Heart right ventricle (tissue), 16 donors: ENCODE results near the gene ST6GALNAC3. TPM values are rescaled to one million over a fixed set of nuclear protein-coding genes. Genes with fewer than 3 reads are reported as not detected.
"Not testable (repeated sequence)": the region's sequence is repeated elsewhere in the genome, so short reads cannot be mapped to it uniquely, and the experiment has no call there.

Experiments
- ATAC-seq, 8 donors: fragments of 200-7000 bp; cut with Tn5 transposase; one replicate each; pipeline ENCODE4 v1.9.1; 2020; ENCODE audit warnings: mild to moderate bottlenecking in 8 of 8, moderate library complexity in 8 of 8, moderate number of reproducible peaks in 1 of 8
- DNase-seq, 2 donors: peaks; one replicate each; pipeline ENCODE4 v3.0.0-alpha.2; 2020
- H3K27ac ChIP-seq, 10 donors: fragments of 200-600 bp; sonication (generic) in 2 of 10; one replicate each; pipeline versions ENCODE4 v1.5.0 to v1.8.0; 2020 to 2022; ENCODE audit warnings: mild to moderate bottlenecking in 3 of 10
- H3K27me3 ChIP-seq, 7 donors: fragments of 200-600 bp; one replicate each; pipeline ENCODE4 v1.8.0; 2021 to 2022; ENCODE audit warnings: mild to moderate bottlenecking in 2 of 7
- H3K36me3 ChIP-seq, 9 donors: fragments of 200-600 bp; sonication (generic) in 1 of 9; one replicate each; pipeline versions ENCODE4 v1.5.0 to v1.8.0; 2020 to 2022; ENCODE audit warnings: mild to moderate bottlenecking in 2 of 9
- H3K4me1 ChIP-seq, 9 donors: fragments of 200-600 bp; sonication (generic) in 1 of 9; one replicate each; pipeline versions ENCODE4 v1.5.0 to v1.8.0; 2020 to 2022; ENCODE audit warnings: mild to moderate bottlenecking in 4 of 9
- H3K4me3 ChIP-seq, 10 donors: fragments of 200-600 bp; sonication (generic) in 2 of 10; one replicate each; pipeline versions ENCODE4 v1.5.0 to v1.8.0; 2020 to 2022; ENCODE audit warnings: mild to moderate bottlenecking in 7 of 10, moderate library complexity in 2 of 10
- H3K9me3 ChIP-seq, 11 donors: fragments of 200-600 bp in 10 of 11; sonication (generic) in 2 of 11; one replicate each; pipeline versions ENCODE4 v1.5.0 to v1.8.0; 2013 to 2022; ENCODE audit warnings: mild to moderate bottlenecking in 2 of 11, control low read depth in 1 of 11, moderate library complexity in 1 of 11
- WGBS, 2 donors: extraction: QIAGEN DNeasy Blood & Tissue Kit; methylation state at CpG; one replicate each; pipeline ENCODE4 v1.1.7; 2013; ENCODE audit warnings: inconsistent platforms in 1 of 2; 5-methylcytosine and 5-hydroxymethylcytosine counted together
- intact Hi-C, 10 donors: fragments of 100-400 bp; cut with DNase I; formaldehyde crosslinking; loops; one replicate each; pipeline versions ENCODE4 v1.11.1 to v1.14.2; 2022
- polyA plus RNA-seq, 2 donors: library from polyadenylated mRNA; stranded (reverse); fragments of 200-250 nt; gene quantifications; one replicate each; pipeline ENCODE4 v1.2.3, GENCODE V29; 2013
- total RNA-seq, 10 donors: library from RNA; stranded (reverse); fragmentation: NEBNext Ultra II Directional in 3 of 10; extraction: Animal tissue kit (Norgen Biotek cat#: 25700) in 3 of 10; gene quantifications; one replicate each; pipeline versions ENCODE4 v1.2.1 to v1.2.4, GENCODE V29; 2021 to 2023
- TF ChIP-seq, protein P1 (sequence below), 9 donors: fragments of 200-600 bp; sonication (generic) in 2 of 9; IDR thresholded peaks; one replicate each; pipeline versions ENCODE4 v1.5.0 to v1.8.0; 2021 to 2022; ENCODE audit warnings: antibody characterized with exemption in 9 of 9, mild to moderate bottlenecking in 5 of 9, moderate library complexity in 1 of 9
- donor health status: Arrhythmogenic right ventricular cardiomyopathy.
- donor health status: ischemic (EF 13 %, LVEDD 7.1; RV severe dilation, severe dysfunction).
- donor health status: healthy with polysubstance abuse.
- donor health status: DM: no; HTN: yes; CAD: no.
- donor health status: DM: no; HTN: no; CAD: no.
- donor health status: ischemic (EF 25% LVEDD 6.9; RV normal size, moderate dysfunction).
- donor health status: ischemic (EF 25% LVEDD 5.7; RV mildly dilated, moderate dysfunction).
- donor health status: healthy.
- donor health status: DM: yes; HTN: yes; CAD: no.
- donor health status: Ischemic cardiomyopathy.
- donor health status: ischemic (EF 35%, LVEDD 5.7; RV mildly dilated, moderate dysfunction).
- donor health status: nonischemic (EF 11% LVEDD 7.7; RV severe dilation, severe dysfunction).
- donor health status: DM: yes; HTN: yes; CAD: no.
- donor health status: PGD.
- donor health status: ischemic (EF 29% LVEDD 5.4; RV normal size, mild dysfunction).
- donor health status: nonischemic (EF 23%, LVEDD 6.1; RV moderate dilation, normal function).

Gene ST6GALNAC3
- total and polyA plus RNA-seq, 12 donors = 2.8 to 10.3 (median 4.8) TPM

DNA sequence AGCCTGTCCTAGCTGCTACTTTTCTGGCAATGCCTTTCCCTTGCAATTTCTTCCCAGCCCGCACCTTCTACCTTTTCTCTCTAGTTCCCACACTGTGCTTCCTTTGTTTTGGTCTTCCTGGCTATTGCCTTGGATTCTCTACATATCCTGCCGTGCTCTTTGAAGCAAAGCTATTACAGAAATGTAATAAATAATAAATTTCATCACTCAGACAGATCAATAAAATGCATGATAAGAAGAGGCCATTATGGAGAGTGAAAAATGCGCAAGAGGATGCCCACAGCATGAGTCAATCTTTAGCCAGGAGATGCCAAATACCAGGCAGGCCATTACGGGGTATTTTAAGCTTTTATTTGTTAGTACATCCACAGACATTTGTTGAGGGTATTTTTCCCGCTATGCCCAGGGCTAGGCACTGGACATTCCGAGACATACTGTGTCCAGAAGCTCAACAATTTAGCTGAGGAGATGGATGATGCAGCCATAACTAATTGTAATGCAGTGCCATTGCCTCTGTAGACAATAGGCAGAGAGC lies 163.6 kb downstream of the ST6GALNAC3 start:
- Histone ChIP-seq H3K4me1 (peaks cover 0 to 15% (median 3%) of the 10 kb centered on the region in 9 donors), H3K27me3 (no peaks in the 10 kb centered on the region), H3K4me3 (no peak overlapping the region), H3K9me3 (peaks cover 0 to 11% (median 0%) of the 10 kb centered on the region in 11 donors), H3K27ac (no peak overlapping the region), H3K36me3 (no peaks in the 10 kb centered on the region)
- intact Hi-C loops = no loop called here
- TF ChIP-seq, protein P1, sequence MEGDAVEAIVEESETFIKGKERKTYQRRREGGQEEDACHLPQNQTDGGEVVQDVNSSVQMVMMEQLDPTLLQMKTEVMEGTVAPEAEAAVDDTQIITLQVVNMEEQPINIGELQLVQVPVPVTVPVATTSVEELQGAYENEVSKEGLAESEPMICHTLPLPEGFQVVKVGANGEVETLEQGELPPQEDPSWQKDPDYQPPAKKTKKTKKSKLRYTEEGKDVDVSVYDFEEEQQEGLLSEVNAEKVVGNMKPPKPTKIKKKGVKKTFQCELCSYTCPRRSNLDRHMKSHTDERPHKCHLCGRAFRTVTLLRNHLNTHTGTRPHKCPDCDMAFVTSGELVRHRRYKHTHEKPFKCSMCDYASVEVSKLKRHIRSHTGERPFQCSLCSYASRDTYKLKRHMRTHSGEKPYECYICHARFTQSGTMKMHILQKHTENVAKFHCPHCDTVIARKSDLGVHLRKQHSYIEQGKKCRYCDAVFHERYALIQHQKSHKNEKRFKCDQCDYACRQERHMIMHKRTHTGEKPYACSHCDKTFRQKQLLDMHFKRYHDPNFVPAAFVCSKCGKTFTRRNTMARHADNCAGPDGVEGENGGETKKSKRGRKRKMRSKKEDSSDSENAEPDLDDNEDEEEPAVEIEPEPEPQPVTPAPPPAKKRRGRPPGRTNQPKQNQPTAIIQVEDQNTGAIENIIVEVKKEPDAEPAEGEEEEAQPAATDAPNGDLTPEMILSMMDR (IDR thresholded peaks at IDR 0.05) = no peak
- DNase-seq (no peak), ATAC-seq (no peak)
- 80 to 87% methylated on average over 6 of the region's 6 CpGs for WGBS, 2 donors

DNA sequence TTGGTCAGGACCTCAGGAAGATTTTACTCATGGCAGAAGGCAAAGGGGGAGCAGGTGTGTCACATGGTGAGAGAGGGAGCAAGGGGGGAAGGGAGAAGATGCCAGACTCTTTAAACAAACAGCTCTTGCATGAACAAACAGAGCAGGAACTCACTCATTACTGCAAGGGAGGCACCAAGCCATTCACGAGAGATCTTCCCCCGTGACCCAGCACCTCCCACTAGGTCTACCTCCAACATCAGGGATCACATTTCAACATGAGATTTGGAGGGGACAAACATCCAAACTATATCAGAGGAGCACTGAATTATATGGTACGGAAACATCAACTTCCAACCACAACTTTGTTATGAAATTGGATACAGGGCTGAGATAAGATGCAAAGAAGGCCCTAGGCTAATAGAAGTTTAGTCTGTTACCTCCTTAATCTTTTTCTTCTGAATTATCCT lies 164.9 kb downstream of the ST6GALNAC3 start:
- Histone ChIP-seq H3K4me3 (no peak overlapping the region), H3K9me3 (peaks cover 0 to 25% (median 3%) of the 10 kb centered on the region in 11 donors), H3K27ac (peak overlapping the region in 1 of 10 donors; percentile 24), H3K36me3 (no peaks in the 10 kb centered on the region), H3K27me3 (no peaks in the 10 kb centered on the region), H3K4me1 (peaks cover 0 to 15% (median 3%) of the 10 kb centered on the region in 9 donors)
- no peak for ATAC-seq
- WGBS, 2 donors = 63 to 72% methylated on average over 3 of the region's 3 CpGs
- DNase-seq = no peak
- intact Hi-C loops = no loop called here
- TF ChIP-seq, protein P1 (IDR thresholded peaks at IDR 0.05) = no peak

DNA sequence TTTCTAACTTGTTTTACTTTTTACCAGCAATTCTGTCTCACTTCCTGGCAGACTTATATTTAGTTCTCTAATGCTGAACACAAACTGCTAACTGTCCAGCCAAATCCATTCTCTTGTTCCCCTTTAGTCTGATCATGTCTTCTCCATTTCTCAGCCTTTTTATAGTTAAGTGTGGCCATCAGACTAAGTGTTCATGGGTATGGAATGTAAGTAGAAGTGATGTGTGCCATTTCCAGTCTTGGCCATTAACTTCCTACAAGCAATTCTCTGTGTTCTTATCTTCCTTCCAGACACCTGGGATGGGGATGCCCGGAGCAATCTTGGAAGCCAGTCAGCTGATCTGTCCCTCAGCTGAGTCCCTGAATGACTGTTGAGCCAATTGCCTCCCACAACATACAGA lies 165.8 kb downstream of the ST6GALNAC3 start:
- H3K36me3 ChIP-seq = no peaks in the 10 kb centered on the region

DNA sequence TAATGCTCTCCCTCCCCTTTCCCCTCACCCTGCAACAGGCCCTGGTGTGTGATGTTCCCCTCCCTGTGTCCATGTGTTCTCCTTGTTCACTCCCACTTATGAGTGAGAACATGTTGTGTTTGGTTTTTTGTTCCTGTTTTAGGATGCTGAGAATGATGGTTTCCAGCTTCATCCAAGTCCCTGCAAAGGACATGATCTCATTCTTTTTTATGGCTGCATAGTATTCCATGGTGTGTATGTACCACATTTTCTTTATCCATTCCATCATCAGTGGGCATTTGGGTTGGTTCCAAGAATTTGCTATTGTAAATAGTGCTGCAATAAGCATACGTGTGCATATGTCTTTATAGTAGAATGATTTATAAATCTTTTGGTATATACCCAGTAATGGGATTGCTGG lies 168.0 kb downstream of the ST6GALNAC3 start:
- H3K27me3 ChIP-seq, H3K27ac ChIP-seq, H3K36me3 ChIP-seq, ATAC-seq, intact Hi-C loops, H3K4me3 ChIP-seq, DNase-seq: not testable (repeated sequence)
- peaks cover 0 to 34% (median 6%) of the 10 kb centered on the region in 11 donors for H3K9me3 ChIP-seq
- peaks cover 0 to 15% (median 3%) of the 10 kb centered on the region in 9 donors for H3K4me1 ChIP-seq
- 95% methylated on average over 1 of the region's 1 CpG for WGBS, 2 donors

More for the DNA sequence above, 165.8 kb downstream of the ST6GALNAC3 start:
- ATAC-seq (no peak), DNase-seq (no peak)
- Histone ChIP-seq H3K4me1 (peaks cover 0 to 15% (median 3%) of the 10 kb centered on the region in 9 donors), H3K4me3 (no peak overlapping the region), H3K9me3 (peaks cover 0 to 33% (median 6%) of the 10 kb centered on the region in 11 donors), H3K27ac (peak overlapping the region in 1 of 10 donors; percentile 24), H3K27me3 (no peaks in the 10 kb centered on the region)
- 22 to 29% methylated on average over 1 of the region's 1 CpG for WGBS, 2 donors
- TF ChIP-seq, protein P1 (IDR thresholded peaks at IDR 0.05) = no peak
- intact Hi-C loops = no loop called here

DNA sequence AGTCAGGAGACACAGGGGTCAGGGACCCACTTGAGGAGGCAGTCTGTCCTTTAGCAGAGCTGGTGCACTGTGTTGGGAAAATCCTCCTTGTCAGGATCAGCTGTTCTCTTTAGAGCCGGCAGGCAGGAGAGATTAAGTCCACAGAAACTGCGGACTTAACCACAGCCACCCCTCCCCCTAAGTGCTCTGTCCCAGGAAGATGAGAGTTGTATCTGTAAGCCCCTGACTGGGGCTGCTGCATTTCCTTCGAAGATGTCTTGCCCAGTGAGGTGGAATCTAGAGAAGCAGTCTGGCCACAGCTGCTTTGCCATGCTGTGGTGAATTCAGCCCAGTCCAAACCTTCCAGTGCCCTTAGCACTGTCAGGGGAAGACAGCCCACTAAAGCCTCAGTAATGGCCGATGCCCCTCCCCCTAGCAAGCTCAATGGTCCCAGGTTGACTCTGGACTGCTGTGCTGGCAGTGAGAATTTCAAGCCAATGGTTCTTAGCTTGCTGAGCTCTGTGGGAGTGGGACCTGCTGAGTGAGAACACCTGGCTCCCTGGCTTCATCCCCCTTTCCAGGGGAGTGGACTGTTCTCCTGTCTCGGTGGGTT lies 172.8 kb downstream of the ST6GALNAC3 start:
- no peak for ATAC-seq
- no peak for DNase-seq

More for the DNA sequence above, 172.8 kb downstream of the ST6GALNAC3 start:
- 51% methylated on average over 5 of the region's 5 CpGs for WGBS, 2 donors
- no peaks in the 10 kb centered on the region for H3K36me3 ChIP-seq
- H3K27ac ChIP-seq = no peak overlapping the region
- H3K4me1 ChIP-seq = no peaks in the 10 kb centered on the region
- TF ChIP-seq, protein P1 (IDR thresholded peaks at IDR 0.05) = no peak
- H3K27me3 ChIP-seq = no peaks in the 10 kb centered on the region
- peaks cover 0 to 34% (median 6%) of the 10 kb centered on the region in 11 donors for H3K9me3 ChIP-seq
- intact Hi-C loops = no loop called here
- no peak overlapping the region for H3K4me3 ChIP-seq
